NCI-H2171 treated with DMSO at 0.1 percent for 48 hours (cell line): ENCODE data around the gene FGD6.
"Not testable (repeated sequence)": the region's sequence is repeated elsewhere in the genome, so short reads cannot be mapped to it uniquely, and the experiment has no call there.

Experiments
- DNase-seq: peaks from one replicate; lab custom pipeline; 2025; lab: John Stamatoyannopoulos, UW

FGD6 gene

GRCh38 chr12:95217377-95218149, at the start of gene FGD6, which contains the start of gene VEZT:
FGD6 (minus strand) TSS chr12:95217467; CDS start chr12:95217240, 227 bp downstream.
VEZT (plus strand) TSS chr12:95217807; CDS start chr12:95217851, 44 bp downstream.
- DNase-seq: peak; percentile 99

- no peak for DNase-seq
Observed at GRCh38 chr12:95266254-95266653, 49.0 kb upstream of the FGD6 start.

GRCh38 chr12:95265765-95266164, 48.5 kb upstream of the FGD6 start:
- DNase-seq: no peak

GRCh38 chr12:95262808-95263207, 45.5 kb upstream of the FGD6 start:
- DNase-seq: no peak

GRCh38 chr12:95261109-95261508, 43.8 kb upstream of the FGD6 start:
- no peak for DNase-seq

- DNase-seq: no peak
Observed at GRCh38 chr12:95259368-95259767, 42.1 kb upstream of the FGD6 start.

- DNase-seq: no peak
Observed at GRCh38 chr12:95258803-95259202, 41.5 kb upstream of the FGD6 start.

- no peak for DNase-seq
Observed at GRCh38 chr12:95258151-95258550, 40.9 kb upstream of the FGD6 start.

GRCh38 chr12:95257541-95257940, 40.3 kb upstream of the FGD6 start:
- DNase-seq: no peak

- no peak for DNase-seq
Observed at GRCh38 chr12:95253386-95253785, 36.1 kb upstream of the FGD6 start.

- peak; percentile 10 for DNase-seq
Observed at GRCh38 chr12:95248604-95249360, 31.5 kb upstream of the FGD6 start.

- no peak for DNase-seq
Observed at GRCh38 chr12:95248095-95248494, 30.8 kb upstream of the FGD6 start.

- no peak for DNase-seq
Observed at GRCh38 chr12:95244350-95244749, 27.1 kb upstream of the FGD6 start.

GRCh38 chr12:95243497-95244183, 26.4 kb upstream of the FGD6 start:
- DNase-seq: no peak

- DNase-seq: no peak
Observed at GRCh38 chr12:95241761-95242506, 24.7 kb upstream of the FGD6 start.

GRCh38 chr12:95241138-95241537, 23.9 kb upstream of the FGD6 start:
- not testable (repeated sequence) for DNase-seq

GRCh38 chr12:95240556-95240955, 23.3 kb upstream of the FGD6 start:
- DNase-seq: no peak

GRCh38 chr12:95239835-95240234, 22.6 kb upstream of the FGD6 start:
- not testable (repeated sequence) for DNase-seq

- no peak for DNase-seq
Observed at GRCh38 chr12:95239216-95239615, 21.9 kb upstream of the FGD6 start.

- no peak for DNase-seq
Observed at GRCh38 chr12:95238150-95238549, 20.9 kb upstream of the FGD6 start.

- DNase-seq: no peak
Observed at GRCh38 chr12:95237315-95237714, 20.0 kb upstream of the FGD6 start.

GRCh38 chr12:95235621-95236020, 18.4 kb upstream of the FGD6 start:
- not testable (repeated sequence) for DNase-seq
